Hematopoietic multipotent progenitor cell treated with erythropoietin and hydrocortisone succinate and interleukin-3 and kit ligand, for 4 days (in vitro differentiated cells): ENCODE data around the gene DGKG.
A peak's percentile ranks its signal among the peaks of the same experiment; 100 is the strongest.

Experiments used
- DNase-seq: peaks from one replicate; pipeline ENCODE4 v3.0.0-alpha.2; 2015

DGKG gene

DNA sequence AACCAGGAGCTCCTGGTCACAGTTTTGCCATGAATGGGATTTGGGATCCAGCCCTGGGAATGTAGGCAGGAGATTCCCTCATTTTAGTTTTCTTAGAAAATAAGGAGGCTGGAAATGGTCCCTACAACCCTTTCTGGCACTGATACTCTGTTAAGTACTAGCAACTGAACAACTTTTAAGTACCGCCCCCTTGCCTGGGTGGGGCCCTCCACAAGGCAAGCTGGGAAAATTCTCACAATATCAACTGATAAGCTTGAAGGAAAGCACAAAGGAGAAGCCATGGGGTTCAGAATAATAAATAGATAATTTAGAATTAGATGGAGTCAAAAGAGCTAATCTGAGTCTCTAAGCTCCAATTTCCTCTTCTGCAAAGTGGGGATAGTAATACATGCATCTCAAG lies 4.2 kb upstream of the DGKG start:
- peak; percentile 39 for DNase-seq

- DNase-seq: peak; percentile 81
These were observed 3.4 kb upstream of the DGKG start for GRCh38 chr3:186365202-186365974.

DNA sequence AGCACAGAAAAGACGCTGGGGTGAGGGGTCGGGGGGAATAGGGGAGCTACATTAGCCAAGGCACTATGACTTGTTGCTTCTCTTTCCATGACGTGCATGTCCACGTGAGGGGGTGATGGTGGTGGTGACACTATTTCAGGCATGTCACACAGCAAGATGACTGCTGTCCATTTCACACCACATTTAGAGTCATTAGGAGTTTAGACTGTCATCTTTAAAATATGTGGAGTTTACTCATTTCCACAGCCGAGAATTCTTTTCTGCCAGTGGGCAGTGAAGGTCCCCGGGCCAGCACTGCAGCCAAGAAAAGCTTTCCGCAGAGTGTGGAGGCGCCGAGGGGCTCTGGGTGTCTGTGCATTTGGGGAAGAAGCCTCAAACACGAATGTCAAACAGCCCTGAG lies 954 bp upstream of the DGKG start:
- DNase-seq: no peak

- no peak for DNase-seq
These were observed 456 bp upstream of the DGKG start for GRCh38 chr3:186362537-186362842.

DNA sequence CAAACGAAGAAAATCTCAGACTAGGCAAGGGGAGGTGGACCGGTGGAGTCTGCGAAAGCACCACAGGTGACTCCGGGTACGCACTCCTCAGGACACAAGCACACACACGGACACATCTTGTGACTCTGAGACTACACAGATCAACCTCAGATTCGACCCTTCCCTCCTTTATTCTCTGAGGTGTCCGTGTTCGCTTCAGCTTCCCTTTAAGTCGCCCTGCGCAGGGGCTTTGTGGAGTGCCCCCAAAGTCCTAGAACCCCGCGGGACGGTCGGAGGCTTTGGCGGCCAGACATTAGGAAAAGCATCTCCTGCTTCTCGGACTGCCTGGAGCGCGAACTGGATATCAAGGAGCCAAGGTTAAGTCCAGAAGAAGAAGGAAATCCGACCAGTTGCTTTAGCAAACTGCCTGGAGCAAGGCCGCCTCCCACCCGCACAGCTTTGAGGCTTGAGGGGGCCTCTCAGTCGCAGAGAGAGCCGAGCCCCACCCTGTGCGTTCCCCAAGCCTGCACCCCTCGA lies 730 bp downstream of the DGKG start:
- DNase-seq: no peak

DNA sequence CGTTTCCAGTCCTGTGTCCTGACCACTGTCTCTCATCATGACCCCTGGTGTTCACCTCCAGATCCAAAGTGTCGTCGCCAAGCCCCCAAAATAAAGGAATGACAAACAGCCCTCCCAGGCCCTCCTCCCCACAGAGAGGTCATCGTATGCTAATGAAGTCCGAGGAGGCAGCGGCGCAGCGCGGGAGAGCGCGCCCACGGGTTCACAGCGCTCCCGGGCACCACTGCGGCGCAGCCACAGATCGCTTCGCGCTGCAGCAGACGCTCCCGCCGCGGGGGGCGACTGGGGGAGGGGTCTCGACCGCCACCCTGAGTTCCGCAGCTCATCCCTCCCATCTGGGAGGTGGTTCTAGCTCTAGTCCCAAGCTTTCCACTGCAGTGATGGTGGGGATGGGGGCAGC lies 1.3 kb downstream of the DGKG start:
- DNase-seq: no peak

- DNase-seq: no peak
These were observed 3.0 kb downstream of the DGKG start for GRCh38 chr3:186359078-186359477.

DNA sequence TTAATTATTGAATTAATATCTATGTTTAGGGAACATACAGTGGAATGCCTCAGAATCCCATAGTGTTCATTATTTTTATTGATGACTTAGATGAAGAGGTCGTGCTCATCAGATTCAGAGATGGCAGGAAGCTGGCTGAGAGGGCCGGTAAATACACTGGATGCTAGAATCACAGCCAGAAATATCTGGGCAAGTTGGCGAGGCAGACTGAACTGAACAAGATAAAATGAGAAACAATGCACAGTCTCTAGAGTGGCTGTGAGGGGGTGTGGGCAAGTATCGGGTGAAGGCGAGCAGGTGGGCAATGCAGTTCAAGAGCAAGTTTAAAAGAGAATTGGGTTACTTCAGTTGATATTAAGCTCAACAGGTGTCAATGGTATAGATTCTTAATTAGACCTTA lies 5.9 kb downstream of the DGKG start:
- DNase-seq: no peak

GRCh38 chr3:186354100-186354499 lies 7.9 kb downstream of the DGKG start:
- DNase-seq: no peak

- no peak for DNase-seq
These were observed 9.7 kb downstream of the DGKG start for GRCh38 chr3:186352369-186352768.

DNA sequence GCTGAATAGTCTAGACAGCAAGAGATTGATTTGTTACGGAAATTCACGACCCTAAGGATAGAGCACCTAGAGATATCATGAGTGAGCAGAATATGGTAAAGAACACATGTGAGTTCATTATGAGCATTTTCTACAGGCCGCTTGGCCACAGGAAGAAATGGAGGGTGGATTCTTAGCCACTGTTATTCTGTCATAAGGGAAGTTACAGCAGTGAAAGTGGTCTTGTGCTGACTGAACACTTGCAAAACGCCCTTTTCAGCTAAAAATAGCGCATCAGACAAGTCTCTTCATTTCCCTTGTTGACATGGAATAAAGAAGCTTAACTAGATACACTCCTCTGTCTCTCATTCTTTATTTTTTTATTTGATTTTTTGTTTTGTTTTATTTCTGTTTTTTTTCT lies 19.8 kb downstream of the DGKG start:
- peak; percentile 73 for DNase-seq

DNA sequence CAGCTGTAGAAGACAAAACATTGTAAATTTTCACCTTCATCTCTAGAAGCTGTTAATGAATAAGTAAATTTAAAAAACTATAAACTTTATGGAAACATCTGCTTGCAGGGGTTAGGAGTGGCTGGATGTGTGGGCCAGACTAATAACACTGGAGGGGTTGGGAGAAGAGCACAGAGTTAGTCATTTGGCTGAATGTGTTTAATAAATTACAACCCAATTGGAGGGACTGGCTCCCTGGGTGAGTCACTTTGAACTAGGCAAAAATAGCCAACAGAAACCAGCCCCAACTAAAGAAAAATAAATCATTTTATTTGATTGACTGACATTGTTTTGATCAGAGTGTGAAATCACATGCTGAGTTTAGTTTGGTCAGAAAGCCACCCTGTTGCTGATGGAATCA lies 21.8 kb downstream of the DGKG start:
- DNase-seq: no peak

DNA sequence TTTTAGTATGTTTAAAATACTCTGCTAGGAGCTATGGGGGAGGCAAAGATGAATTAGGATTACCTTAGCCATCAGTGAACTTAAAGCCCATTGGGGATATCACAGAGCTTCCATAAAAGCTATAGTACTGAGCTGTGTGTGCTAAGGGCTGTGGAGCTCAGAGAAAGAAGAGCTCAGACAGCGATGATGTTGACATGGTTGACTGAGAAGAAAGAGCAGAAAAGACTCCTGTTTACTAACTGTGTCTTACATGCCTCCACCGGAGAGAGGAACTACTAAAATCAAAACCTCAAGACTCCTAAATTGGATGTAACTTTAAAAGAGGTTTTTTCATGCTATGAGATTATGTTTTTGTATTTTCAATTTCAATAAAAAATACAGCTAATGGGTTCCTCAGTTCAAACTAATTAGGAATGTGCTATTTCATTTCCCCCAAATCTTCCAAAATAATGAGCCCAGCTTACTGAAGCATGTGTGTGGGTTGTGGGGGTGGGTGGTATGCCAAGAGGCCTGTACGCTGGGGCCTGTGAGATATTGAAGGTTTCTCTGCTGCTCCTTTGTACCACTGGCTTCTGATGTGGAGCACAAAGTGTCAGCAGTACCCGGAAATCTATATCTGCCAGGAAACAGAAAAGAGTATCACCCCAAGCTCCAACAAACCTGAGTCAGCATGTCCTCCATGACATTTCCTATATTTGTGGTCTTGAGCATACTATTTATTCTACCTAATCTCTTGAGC lies 22.7 kb downstream of the DGKG start:
- DNase-seq: peak; percentile 70

DNA sequence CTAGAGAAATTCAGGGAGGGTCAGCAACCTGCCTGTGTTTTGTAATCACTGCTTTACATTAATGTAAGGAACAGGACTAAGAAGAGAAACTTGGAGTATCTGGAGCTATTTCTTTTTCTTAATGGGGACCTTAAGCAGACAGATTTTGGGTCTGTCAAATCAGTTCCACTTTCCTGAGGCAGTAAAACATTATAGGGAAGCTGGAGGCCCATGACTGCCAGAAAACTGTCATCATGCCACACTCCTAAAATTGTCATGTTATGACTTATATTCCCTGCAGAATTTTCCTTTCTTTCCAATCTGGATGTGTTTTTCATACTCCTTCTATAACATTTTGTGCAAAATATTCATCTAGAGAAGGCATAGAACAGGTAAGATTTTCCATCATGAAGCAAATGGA lies 28.8 kb downstream of the DGKG start:
- DNase-seq: no peak

DNA sequence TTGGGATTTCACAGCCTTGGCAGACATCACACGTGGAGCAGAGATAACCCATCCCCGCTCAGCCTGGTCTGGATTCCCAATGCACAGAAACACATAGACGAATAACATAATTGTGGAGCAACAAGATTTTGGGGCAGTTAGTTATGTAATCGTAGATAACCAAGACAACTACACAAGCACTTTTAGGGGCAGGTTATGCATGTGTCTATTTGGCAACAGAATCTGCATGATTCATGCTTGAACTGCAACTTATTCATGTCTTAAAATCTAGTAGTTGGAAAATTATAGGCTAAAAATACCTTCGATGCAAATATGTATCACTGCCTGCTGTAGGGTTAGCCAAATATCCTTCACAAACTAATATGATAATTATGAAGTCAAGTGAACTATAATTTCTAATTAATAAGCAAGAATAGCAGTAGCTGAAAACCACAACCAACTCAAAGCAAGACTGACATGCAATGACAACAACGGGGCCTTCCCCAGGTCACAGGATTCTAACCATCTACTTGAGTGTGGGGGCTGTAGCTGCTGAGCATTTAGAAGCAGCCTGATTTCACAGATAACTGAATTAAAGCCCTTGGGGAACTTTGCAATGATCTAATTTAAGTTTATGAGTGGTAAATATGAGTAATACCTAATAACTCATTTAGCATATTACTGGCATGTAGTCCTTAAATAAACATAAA lies 31.1 kb downstream of the DGKG start:
- no peak for DNase-seq

DNA sequence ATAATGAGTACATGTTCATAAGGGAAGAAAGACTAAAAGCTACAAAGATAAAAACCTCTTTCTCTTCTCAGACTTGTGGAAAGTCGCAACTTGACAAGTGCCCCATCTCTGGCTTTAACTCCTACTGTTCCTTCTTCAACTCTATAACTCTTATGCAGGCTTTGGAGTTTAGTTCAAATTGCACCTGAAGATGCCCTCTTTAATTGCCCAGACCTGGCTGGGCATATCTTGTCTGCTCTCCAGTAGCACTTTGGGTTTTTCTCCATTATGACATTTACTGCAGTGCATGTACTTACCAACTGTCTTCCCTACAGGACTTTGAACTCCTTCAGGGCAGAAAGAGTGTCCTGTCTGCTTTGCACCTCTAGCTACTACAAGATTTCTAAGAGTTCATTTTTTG lies 32.4 kb downstream of the DGKG start:
- no peak for DNase-seq

DNA sequence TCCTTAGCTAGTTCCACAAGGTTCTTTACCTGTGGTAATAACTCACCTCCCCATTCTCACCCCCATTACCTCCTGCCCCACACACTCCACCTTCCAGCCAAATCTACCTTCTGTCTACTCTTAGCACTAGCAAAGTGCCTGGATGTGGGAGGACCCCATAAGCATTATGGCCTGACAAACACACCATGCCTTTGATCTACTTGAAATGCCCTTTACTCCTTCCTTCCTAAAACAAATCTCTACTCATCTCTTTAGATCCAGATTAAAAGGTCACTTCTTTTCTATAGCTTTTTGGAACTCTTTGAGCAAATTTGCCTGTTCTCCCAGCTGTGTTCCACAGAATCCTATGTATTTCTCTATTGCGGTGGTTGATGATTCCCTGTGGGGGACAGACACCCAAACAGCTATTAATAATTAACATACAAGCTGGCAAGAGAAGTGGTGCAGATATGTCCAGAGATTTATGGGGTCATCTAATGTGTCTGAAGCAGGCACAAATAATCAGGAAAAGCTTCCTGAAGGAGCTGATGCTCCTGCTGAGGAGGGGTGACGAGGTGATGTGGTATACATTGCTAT lies 34.0 kb downstream of the DGKG start:
- DNase-seq: no peak

DNA sequence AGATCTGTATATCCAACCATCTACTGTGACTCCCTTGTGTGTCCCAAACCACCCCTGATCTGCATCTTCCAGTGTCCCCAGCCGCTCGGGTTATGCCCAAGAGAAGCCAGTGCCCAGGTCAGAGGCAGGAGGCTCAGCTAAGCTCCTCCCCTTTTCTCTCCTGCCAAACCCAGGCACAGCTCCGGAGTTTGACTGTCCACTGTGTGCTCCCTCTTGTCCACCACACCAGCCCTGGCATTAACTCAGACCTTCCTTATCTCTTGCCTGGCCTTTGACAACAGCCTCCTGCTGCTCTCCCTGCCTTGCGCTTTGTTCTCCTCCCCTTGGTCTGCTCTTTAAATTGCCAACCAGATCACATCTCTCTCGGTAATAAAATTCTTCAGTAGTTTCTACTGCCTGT lies 39.3 kb downstream of the DGKG start:
- DNase-seq: no peak

DNA sequence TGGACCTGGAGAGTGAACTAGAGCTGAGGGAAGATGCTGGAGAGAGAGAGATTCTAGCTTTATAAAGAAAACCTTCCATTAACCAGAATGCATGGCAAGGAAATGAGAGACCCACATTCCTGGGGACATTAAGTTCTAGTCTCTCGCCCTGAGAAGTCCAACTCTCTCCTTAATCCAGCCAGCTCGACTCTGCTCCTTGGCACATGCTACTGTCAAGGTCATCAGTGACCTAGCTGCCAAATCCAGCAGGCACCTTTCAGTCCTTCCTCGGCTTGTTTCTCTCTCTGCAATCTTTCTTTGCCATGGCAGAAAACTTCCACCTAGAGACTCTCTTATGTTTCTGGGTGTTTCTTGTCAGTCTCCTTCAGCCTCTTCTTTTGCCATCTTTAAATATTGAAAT lies 40.3 kb downstream of the DGKG start:
- DNase-seq: no peak

DNA sequence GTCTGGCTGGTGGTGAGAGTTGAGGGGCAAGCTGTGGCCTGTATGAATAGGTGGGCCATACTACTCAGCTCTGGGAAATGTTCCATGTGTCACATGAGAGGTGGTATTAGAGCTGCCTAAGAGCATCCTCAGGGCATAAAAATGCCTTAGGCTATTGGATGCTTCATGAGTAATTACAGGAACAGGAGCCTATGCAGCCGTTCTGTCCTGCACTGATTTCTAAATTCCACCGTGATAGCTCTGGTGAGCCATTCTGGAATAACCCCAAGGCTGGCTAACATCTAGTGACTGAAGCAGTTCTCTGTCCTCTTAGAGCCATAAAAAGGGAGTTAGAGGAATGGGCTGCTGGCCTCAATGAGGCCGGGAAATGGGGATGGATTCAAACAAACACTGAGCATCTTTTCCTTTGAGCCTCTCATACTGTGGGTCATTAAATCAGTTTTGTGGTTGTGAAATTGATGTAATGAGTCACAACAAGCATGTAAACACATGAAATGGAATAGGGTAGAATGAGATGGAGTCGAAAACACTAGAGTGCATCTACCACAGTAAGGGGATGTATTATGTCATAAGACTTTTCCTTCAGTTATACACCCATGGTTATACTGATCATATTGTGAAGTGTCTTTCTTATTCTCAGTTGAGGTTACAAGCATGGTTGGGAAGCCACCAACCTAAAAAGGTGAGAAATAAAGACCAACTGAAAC lies 41.0 kb downstream of the DGKG start:
- no peak for DNase-seq

DNA sequence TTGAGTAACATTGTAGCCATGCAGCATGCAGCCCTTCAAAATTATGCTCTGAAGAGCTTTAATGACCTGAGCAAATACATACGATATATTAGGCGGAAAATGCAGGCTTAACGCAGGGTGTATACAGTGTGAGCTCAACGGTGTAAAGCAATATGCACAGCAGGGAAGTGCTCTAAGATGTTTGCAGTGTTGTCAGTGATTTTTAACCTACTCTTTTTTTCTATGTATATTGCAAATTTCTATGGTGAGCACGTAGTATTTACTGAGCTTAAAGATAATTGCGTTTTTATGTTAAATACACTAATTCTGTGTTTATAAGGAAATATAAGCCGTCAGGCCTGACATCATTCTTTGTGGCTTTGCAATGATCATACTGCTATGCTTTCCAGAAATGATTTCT lies 42.1 kb downstream of the DGKG start:
- no peak for DNase-seq

GRCh38 chr3:186318135-186318534 lies 43.9 kb downstream of the DGKG start:
- DNase-seq: no peak

GRCh38 chr3:186317478-186317877 lies 44.6 kb downstream of the DGKG start:
- DNase-seq: no peak
